ENCODE results near the gene CENPP.

The CENPP gene

GRCh38 chr9:92513349-92513748 lies 187.6 kb downstream of the CENPP start:
- no peak for DNase-seq

DNA sequence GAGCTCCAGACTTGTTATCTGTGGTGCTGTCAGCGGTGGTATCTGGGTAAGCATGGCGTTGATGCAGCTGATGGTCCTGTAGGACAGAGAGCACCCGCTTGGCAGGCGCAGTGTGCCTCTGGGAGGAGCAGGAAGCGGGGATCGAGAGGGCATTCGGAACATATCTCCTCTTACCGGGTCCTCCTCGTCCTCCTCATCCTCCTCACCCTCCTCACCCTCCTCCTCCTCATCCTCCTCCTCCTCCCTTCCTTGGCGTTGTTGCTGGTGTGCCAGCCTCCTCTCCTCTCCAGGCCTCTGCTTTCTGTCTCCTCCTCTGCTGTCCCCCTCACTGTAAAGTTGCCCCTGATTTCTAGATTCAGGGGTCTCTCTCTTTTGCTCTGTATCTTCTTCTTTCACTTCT lies 188.9 kb downstream of the CENPP start:
- DNase-seq, result no peak

- DNase-seq, result no peak
These were observed 190.8 kb downstream of the CENPP start for GRCh38 chr9:92516521-92516920.

DNA sequence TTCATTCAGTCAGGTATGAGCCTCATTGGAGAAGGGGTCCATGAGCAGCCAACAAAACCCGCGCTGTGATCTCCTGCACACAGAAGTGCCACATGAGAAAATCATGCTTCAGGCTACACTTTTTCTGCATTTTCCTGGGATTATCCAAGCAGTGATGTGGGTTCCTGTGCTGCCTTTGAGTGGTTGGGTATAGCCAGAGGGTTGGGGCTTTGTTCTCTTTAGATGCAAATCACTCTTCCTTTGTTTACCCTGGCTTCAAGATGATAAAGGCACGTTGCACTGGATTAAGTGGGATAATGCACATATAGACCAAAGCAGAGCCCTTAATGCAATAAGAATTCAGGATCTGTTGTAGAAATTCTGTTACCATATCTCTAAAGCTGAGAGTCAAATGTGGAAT lies 191.3 kb downstream of the CENPP start:
- DNase-seq, result no peak

GRCh38 chr9:92518199-92518598 lies 192.4 kb downstream of the CENPP start:
- DNase-seq, result no peak

DNA sequence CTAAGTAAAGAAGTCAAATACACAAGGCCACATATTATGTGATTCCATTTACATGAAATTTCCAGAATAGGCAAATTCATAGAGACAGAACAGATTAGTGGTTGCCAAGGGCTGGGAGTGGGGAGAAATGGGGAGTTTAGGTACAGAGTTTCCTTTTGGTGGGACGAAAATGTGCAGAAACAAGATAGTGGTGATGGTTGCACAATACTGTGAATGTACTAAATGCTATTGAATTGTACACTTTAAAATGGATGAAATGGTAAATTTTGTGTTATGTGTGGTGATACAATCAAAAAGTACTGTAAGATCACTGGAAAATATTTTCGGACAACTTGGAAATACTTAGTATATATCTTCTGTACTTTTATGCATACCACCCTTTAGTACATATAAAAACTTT lies 195.1 kb downstream of the CENPP start:
- no peak for DNase-seq

DNA sequence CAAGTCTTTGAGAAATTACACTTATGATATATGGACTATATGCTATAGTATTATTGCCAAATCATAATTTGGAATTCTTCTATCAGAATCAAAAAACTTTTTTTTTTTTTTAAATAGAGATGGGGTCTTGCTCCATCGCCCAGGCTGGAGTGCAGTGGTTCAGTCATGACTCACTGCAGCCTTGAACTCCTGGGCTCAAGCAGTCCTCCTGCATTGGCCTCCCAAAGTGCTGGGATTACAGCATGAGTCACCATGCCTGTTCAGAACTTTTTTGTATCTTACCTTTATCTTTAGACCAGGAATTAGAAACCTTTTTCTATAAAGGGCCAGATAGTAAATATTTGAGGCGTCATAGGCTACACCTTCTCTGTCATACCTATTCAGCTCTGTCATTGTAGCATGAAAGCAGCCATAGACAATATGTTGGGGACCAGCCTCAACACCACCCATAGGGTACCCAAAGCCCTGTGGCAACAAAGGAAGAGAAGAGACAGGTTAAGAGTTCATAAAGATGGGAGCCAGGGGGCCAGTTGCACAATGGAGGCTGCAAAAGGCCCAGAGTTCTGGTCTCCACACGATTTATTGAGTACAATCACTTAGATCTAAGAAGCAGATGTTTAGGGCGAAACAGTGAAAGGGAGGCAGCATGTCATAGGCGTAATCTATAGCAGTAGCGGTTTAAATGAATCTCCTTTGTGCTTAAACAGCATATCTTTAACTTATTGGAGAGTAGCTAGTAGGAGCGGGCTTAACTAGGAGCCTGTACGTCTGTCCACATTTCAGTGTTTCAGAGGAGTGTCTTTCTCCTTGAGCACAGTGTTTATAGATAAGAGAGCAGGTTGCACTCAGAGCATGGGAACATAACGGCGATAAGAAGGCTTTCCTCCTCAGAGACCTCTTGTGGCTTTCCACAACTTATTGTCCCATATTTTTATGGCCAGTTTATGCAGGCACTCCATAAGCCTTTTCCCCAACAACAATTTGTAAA lies 197.5 kb downstream of the CENPP start:
- DNase-seq, result no peak

- no peak for DNase-seq
These were observed 199.1 kb downstream of the CENPP start for GRCh38 chr9:92524881-92525280.

- no peak for DNase-seq
These were observed 199.6 kb downstream of the CENPP start for GRCh38 chr9:92525306-92525705.

DNA sequence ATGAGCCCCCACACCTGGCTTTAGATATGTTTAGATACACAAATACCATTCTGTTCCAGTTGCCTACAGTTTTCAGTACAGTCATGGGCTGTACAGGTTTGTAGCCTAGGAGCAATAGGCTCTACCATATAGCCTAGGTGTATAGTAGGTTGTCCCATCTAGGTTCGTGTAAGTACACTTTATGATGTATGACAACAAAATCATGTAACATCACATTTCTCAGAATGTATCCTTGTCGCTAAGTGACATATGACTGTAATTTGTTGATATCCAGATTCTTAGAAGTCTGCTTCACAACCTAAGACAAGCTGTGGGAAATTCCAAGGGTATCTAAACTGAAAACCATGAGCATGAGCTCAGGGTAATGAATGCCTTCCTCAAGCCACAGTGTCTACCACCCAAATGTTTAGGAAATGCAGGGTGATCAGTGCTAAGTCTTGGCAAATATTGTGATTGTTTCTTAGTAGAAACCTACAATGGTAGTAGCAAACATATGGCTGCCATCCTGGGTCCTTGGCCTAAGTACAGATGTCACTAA lies 201.6 kb downstream of the CENPP start:
- DNase-seq, result no peak

DNA sequence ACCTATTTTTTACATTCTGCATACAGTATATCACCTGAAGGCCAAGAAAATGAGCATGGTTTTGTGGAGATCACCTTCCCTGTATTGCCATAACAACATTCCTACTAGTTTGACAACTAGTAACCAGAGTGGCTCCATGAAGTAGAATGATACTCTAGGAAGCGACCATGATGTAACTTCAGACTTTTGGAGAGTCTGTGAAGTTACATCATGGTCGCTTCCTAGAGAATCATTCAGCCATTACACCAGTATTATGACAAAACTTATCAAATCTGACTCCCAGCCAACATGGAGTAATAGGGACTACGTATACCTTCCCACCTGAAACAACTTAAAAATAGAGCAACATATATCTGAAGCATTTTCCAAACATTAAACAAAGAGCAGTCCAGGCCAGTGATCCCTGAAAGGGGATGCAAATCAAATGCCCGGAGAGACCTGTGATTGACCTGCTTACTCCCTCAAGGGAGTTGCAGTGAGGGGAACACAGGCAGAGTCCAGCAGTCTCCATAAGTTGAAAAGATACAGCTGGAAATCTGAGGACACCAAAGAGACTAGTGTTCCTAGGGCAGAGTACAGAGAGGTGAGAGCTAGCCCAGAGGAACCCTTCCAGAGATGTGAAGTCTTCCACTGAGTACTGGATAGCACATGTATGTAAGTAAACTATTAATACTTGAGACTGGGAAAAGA lies 202.2 kb downstream of the CENPP start:
- DNase-seq, result no peak

- no peak for DNase-seq
These were observed 202.7 kb downstream of the CENPP start for GRCh38 chr9:92528522-92528849.

DNA sequence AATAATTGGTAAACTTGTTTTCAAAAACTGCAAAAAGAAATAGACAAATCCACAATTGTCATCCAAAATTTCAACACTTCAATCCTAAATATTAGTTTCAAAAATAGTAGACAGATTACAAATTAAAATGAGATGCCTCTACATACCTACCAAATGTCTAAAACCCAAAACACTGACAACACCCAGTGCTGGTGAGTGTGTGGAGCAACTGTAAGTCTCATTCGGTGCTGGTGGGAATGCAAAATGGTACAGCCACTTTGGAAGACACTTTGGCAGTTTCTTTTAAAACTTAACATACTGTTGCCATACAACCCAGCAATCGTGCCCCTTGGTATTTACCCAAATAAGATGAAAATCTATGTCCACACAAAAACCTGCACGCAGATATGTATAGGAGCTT lies 203.4 kb downstream of the CENPP start:
- DNase-seq, result no peak

GRCh38 chr9:92530893-92531292 lies 205.1 kb downstream of the CENPP start:
- no peak for DNase-seq

DNA sequence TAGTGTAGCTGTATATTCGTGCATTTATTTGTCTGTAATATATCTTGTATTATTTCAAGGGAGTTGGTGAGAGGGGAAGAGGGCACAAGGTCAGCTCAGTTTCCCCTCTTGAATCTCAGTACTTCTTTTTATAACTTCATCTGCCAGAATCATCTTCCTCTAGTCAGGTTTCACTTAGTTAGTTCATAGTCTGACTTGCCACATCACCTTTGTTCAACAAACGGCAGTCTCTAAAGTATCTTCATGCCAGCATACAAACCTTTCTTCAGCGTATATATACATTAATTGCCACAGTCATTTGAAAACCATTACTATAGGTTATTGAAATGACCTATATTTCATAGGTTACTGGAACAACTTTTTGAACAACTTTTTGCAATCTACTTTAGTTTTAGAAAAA lies 208.5 kb downstream of the CENPP start:
- no peak for DNase-seq

GRCh38 chr9:92534674-92535073 lies 208.9 kb downstream of the CENPP start:
- no peak for DNase-seq

DNA sequence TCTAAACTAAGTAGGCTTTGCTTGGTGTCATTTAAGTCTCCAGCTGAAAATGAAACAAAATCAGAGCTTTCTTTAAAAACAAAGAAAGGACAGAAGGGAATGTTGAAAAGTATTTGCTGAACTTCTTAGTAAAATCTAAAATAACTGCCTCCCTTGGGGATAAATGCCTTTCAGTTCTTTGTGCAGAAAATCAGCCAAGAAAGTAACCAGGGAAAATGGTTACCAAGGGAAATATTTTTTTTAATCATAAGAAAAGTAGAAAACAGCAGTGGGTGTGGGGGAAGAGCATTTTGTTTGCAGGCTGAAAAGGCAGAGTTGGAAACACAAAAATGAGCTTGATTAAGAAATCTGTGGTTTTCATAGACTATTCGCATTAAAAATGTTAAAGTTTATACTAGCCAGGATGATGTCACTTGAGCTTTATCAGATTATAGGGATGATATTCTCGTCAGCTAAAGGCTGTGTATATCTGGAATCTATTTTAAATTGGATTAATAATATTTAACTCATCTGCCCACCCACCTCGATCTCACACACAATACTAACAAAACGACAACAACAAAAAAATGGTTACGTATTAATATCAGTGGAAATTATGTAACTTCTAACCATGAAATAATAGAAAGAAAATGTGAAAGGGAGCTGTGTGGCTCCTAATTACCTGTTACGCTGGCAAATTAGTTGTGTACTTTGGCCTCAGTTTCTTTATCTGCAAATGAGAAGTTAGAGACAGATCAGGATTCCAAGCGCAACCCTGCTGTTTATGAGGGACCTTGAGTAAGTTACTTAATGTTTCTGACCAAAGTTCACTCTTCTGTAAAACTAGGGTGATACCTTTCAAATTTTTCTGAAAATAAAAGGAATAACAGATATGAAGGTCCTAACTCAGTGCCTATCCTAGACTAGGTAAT lies 210.4 kb downstream of the CENPP start, which contains the start of gene ECM2:
Gene ECM2, minus strand, starts transcription at position 51 of the 911 bp plus-strand sequence. CDS start 13,124 bp downstream, outside the sequence.
- no peak for DNase-seq

GRCh38 chr9:92538541-92538940 lies 212.8 kb downstream of the CENPP start:
- DNase-seq, result no peak

GRCh38 chr9:92543972-92544371 lies 218.2 kb downstream of the CENPP start:
- DNase-seq, result no peak

GRCh38 chr9:92545002-92545510 lies 219.3 kb downstream of the CENPP start:
- no peak for DNase-seq

DNA sequence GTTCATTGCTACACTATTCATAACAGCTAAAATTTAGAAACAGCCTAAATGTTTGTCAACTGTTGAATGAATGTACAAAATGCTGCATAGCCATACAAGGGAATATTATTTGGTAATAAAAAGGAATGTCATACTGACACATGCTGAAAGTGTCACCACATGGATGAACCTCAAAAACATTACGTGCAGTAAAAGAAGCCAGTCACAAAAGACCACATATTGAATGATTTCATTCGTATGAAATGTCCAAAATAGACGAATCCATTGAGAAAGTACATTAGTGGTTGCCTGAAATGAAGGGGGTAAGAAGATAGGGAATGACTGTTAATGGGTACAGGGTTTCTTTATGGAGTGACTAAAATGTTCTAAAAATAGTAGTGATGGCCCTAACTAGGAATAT lies 221.6 kb downstream of the CENPP start:
- no peak for DNase-seq

GRCh38 chr9:92550765-92551164 lies 225.0 kb downstream of the CENPP start:
- DNase-seq, result no peak

All from NCI-H2081 (cell line).